ENCODE results near the gene LRRC46.

The LRRC46 gene

DNA sequence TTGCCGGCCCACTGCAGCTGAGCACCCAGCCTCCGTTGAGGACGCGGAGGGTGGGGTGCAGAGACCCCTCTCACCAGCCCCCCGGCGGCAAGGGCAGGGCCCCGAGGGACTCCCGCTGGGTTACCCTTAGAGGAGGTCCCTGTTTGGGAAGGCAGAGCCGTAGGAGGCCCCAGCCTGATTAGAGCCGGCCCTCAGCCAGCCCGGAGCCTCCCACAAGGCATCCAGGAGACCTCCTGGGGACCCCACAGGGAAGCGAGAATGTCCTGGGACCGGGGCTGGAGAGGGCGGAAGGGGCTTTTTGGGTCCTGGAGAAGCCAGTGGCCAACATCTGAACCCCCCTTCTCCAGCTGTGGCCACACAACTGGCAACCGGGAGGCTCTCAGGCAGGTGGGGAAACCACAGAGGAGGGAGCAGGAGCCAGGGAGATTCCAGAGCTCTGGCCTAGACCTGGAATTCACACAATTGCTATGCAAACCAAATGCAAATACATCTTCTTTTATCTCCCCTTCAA lies 41.2 kb downstream of the LRRC46 start:
- peaks cover 10% of the 10 kb centered on the region for H3K27me3 ChIP-seq (ENCODE audit: low read depth, low read length)
- no peaks in the 10 kb centered on the region for H3K36me3 ChIP-seq (ENCODE audit: control insufficient read depth in 1 of 2, insufficient read depth in 2 of 2, low read length in 2 of 2)
- no peak overlapping the region for H3K4me3 ChIP-seq (ENCODE audit: low read depth in 1 of 2, low read length in 2 of 2)
- H3K9me3 ChIP-seq (ENCODE audit: control insufficient read depth in 1 of 2, low read length in 2 of 2), result no peaks in the 10 kb centered on the region
- no peak overlapping the region for H3K27ac ChIP-seq (ENCODE audit: low read length)
- no peaks in the 10 kb centered on the region for H3K4me1 ChIP-seq (ENCODE audit: control insufficient read depth in 1 of 2, insufficient read depth in 2 of 2, low read length in 2 of 2)

DNA sequence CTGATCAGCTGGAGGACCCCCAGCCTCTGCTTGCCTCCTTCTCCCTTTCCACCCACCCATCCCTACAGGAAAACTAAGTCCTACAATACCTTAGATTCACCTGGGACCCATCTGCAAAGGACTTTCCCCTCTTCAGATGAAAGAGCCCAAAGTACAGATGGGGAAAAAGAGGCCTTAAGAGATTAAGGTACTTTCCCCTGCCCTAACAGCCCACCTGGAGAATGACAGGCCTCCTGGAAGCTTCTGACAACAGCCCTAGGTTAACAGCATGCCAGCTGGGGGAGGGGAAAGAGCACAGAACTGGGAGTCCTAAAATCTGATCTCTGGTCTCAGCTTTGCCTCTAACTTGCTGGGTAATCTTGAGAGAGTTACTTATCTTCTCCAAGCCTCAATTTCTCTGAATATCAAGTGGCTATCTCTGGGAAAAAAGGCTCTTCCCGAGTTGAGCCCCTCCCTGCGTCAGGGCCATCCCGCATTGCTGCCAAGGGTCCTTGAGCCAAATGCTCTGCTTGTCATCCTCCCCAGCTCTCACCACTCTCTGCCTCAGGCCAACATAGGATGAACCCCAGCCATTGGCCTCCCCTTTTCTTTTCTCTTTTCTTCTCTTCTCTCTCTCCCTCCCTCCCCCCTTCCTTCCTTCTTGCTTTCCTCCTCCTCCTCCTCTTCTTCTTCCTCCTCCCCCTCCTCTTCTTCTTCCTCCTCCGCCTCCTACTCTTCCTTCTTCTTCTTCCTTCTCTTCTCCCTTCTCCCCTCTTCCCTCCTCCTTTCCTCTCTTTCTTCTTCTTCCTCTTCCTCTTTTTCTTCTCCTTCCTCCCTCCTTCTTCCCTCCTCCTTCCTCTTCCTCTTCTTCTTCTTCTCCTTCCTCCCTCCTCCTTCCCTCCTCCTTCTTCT lies 42.0 kb downstream of the LRRC46 start:
- no peak overlapping the region for H3K27ac ChIP-seq (ENCODE audit: low read length)
- no peaks in the 10 kb centered on the region for H3K36me3 ChIP-seq (ENCODE audit: control insufficient read depth in 1 of 2, insufficient read depth in 2 of 2, low read length in 2 of 2)
- H3K27me3 ChIP-seq (ENCODE audit: low read depth, low read length), result peaks cover 17% of the 10 kb centered on the region
- H3K4me1 ChIP-seq (ENCODE audit: control insufficient read depth in 1 of 2, insufficient read depth in 2 of 2, low read length in 2 of 2), result no peaks in the 10 kb centered on the region
- H3K9me3 ChIP-seq (ENCODE audit: control insufficient read depth in 1 of 2, low read length in 2 of 2), result no peaks in the 10 kb centered on the region
- H3K4me3 ChIP-seq (ENCODE audit: low read depth in 1 of 2, low read length in 2 of 2), result no peak overlapping the region

DNA sequence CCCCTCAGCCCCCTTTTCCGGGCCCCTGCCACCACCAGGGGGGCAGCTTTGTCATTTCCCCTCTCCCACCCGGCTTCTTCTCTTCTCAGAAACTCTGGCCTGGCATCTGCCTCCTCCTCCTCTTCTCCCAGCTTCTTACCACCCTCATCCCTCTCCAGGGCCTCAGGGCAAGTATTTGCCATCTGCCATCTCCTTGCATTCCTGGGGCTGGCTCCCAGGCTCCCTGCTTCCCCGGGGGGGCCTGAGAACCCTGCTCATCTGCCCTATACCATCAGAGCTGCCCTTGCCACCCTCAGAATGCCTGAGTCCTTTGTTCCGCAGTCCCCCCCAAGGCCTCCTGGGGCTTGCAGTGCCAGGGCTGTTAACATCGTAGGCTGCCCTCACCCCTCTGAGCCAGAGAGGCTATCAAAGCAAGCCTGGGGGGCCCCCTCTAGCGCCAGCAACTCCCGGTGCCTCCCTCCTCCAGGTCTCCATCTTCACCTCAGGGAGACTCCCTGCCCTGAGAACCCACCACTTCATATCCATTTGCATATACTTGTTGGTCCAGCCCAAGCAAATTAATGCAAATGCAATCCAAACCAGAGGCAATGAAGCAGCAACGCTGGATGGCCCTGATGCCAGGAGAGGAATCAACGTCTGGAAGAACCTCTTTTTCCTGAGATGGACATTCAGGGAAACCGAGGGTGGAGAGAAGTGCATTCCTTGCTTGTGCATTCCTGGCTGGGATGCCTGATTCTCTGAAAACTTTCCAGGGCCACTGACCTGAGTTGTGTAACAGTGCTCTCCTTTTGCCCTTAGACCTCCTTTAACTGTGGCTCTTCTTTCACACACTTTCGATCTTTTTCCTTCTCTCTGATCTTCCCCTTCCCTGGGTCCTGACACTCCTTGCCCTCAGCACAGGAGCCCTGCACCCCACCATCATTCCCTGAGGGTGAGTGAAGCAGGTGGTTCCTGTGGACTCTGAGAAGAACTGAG lies 43.8 kb downstream of the LRRC46 start:
- H3K4me3 ChIP-seq (ENCODE audit: low read depth in 1 of 2, low read length in 2 of 2), result no peak overlapping the region
- H3K4me1 ChIP-seq (ENCODE audit: control insufficient read depth in 1 of 2, insufficient read depth in 2 of 2, low read length in 2 of 2), result no peaks in the 10 kb centered on the region
- no peaks in the 10 kb centered on the region for H3K36me3 ChIP-seq (ENCODE audit: control insufficient read depth in 1 of 2, insufficient read depth in 2 of 2, low read length in 2 of 2)
- H3K27ac ChIP-seq (ENCODE audit: low read length), result no peak overlapping the region
- H3K9me3 ChIP-seq (ENCODE audit: control insufficient read depth in 1 of 2, low read length in 2 of 2), result no peaks in the 10 kb centered on the region
- H3K27me3 ChIP-seq (ENCODE audit: low read depth, low read length), result peaks cover 17% of the 10 kb centered on the region

DNA sequence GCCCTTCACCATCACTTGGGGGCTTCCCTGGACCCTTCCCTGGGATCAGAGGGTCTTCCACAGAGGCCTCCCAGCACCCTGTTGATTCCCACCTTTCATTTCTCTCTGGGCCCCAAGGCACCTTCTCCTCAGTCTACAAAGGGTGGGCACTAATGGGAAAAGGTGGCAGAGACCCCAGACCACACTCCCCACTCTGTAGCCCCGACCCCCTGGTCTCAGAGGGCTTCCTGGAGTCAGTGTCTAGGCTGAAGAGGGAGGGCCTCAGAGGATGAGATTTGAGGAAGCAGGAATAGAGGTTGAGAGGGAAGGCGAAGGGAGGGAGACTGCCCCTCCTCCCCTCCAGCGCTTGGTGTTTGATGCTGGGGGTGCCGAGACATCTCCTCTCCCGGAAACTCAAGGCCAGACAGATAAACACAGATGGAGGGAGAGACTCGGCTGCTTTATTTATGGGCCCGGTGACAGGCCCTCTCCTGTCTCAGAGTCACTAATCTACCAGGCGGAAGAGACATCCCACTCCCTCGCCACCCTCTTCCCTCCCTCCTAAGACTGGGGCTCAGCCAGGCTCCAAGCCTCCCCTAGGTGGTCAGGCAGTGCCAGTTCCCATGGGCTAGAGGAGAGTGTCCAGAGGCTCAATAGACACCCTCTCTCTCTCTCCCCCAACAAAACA lies 46.0 kb downstream of the LRRC46 start:
- peaks cover 5 to 6% of the 10 kb centered on the region in 2 donors for H3K4me1 ChIP-seq (ENCODE audit: control insufficient read depth in 1 of 2, insufficient read depth in 2 of 2, low read length in 2 of 2)
- H3K4me3 ChIP-seq (ENCODE audit: low read depth in 1 of 2, low read length in 2 of 2), result no peak overlapping the region
- H3K9me3 ChIP-seq (ENCODE audit: control insufficient read depth in 1 of 2, low read length in 2 of 2), result no peaks in the 10 kb centered on the region
- no peaks in the 10 kb centered on the region for H3K36me3 ChIP-seq (ENCODE audit: control insufficient read depth in 1 of 2, insufficient read depth in 2 of 2, low read length in 2 of 2)
- no peak overlapping the region for H3K27ac ChIP-seq (ENCODE audit: low read length)
- H3K27me3 ChIP-seq (ENCODE audit: low read depth, low read length), result peaks cover 11% of the 10 kb centered on the region

DNA sequence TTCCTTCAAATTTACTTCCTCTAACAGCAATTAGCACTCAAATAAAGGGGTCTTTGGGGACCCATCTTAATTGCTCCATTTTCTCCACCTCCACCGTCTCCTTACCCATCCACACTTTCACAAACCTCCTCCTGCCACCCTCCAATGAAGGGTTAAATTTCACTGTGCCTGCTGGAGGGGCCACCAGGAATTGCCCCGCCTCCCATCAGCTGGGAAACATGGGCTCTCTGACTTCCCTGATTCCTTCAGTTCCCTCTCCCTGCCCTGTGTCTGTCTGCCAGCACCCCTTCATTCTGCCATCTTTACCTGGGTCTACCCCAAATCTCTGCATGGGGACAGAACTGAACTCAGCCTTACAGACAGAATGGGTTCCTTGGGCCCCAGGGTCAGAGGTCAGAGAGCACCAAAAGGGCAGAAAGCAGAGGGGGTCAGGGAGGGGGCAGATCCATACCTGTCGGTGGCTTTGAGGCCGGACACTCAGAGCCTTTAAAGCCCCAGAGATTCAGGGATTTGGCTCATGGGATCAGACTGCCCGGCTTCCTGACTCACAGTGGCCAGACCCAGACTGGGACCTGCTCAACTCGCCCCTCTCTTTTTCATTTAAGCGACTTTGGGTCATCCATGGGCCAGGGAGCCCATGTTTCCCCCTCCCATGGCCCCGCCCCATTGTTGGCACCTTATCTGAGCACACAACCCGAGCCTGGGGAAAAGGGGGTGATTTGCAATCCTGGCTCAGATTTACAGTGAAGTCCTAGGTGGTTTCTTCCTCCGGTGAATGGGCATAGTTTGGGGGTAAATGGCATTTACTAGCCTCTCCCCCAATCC lies 46.9 kb downstream of the LRRC46 start:
- H3K9me3 ChIP-seq (ENCODE audit: control insufficient read depth in 1 of 2, low read length in 2 of 2), result no peaks in the 10 kb centered on the region
- no peak overlapping the region for H3K27ac ChIP-seq (ENCODE audit: low read length)
- H3K27me3 ChIP-seq (ENCODE audit: low read depth, low read length), result peaks cover 6% of the 10 kb centered on the region
- H3K36me3 ChIP-seq (ENCODE audit: control insufficient read depth in 1 of 2, insufficient read depth in 2 of 2, low read length in 2 of 2), result no peaks in the 10 kb centered on the region
- no peak overlapping the region for H3K4me3 ChIP-seq (ENCODE audit: low read depth in 1 of 2, low read length in 2 of 2)
- peaks cover 5 to 6% of the 10 kb centered on the region in 2 donors for H3K4me1 ChIP-seq (ENCODE audit: control insufficient read depth in 1 of 2, insufficient read depth in 2 of 2, low read length in 2 of 2)

DNA sequence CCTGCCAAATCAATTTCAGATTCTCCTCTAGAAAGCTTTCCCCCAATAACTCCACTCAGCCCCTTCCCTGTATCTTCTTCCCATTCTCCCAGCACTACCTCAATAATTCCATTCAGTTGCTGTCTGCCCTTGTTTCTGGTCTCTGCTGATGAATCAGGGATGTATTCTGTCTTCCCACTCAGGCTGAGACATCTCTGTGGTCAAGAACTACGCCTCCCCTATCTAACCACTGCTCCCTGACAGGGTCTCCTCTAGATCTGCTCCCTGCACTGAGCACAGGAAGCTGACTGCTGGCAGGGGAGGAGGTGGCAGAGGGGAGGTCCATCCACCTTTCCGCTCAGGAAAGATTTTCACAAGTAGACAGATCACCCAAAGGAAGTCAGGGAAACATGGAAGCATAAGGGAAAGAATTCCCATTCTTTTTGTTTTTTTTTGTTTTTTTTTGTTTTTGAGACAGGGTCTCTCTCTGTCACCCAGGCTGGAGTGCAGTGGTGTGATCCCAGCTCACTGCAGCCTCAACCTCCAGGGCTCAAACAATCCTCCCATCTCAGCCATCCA lies 47.6 kb downstream of the LRRC46 start:
- Histone ChIP-seq H3K9me3 (ENCODE audit: control insufficient read depth in 1 of 2, low read length in 2 of 2) (no peaks in the 10 kb centered on the region), H3K4me1 (ENCODE audit: control insufficient read depth in 1 of 2, insufficient read depth in 2 of 2, low read length in 2 of 2) (peaks cover 5 to 6% of the 10 kb centered on the region in 2 donors), H3K27ac (ENCODE audit: low read length) (no peak overlapping the region), H3K4me3 (ENCODE audit: low read depth in 1 of 2, low read length in 2 of 2) (no peak overlapping the region), H3K36me3 (ENCODE audit: control insufficient read depth in 1 of 2, insufficient read depth in 2 of 2, low read length in 2 of 2) (no peaks in the 10 kb centered on the region), H3K27me3 (ENCODE audit: low read depth, low read length) (peaks cover 6% of the 10 kb centered on the region)

DNA sequence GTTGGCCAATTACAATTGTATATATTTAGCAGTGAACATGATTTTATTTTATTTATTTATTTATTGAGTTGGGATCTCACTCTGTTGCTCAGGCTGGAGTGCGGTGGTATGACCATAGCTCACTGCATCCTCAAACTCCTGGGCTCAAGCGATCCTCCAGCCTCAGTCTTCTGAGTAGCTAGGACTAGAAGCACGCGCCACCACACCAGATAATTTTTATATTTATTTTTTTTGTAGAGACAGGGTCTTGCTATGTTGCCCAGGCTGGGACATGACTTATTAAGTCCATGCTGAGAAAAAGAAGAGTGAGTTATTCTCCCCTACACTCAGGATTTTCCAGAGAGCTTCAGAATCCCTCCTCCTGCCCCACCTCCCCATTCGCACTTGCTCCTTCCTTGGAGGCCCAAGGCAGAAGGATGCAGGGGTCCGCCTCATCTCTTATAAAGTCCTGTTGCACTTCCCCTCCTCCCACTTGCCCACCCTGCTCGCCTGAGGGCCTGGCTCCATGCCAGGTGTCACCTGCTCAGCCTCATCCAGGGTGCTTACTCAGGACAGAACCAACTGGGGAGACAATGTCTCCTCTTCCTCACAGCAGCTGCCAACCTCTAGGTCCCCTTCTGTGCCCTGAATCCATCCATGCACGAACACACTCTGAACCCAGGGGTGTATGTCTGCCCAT lies 48.4 kb downstream of the LRRC46 start:
- no peaks in the 10 kb centered on the region for H3K9me3 ChIP-seq (ENCODE audit: control insufficient read depth in 1 of 2, low read length in 2 of 2)
- H3K27me3 ChIP-seq (ENCODE audit: low read depth, low read length), result peaks cover 6% of the 10 kb centered on the region
- H3K27ac ChIP-seq (ENCODE audit: low read length), result no peak overlapping the region
- H3K36me3 ChIP-seq (ENCODE audit: control insufficient read depth in 1 of 2, insufficient read depth in 2 of 2, low read length in 2 of 2), result no peaks in the 10 kb centered on the region
- H3K4me3 ChIP-seq (ENCODE audit: low read depth in 1 of 2, low read length in 2 of 2), result no peak overlapping the region
- H3K4me1 ChIP-seq (ENCODE audit: control insufficient read depth in 1 of 2, insufficient read depth in 2 of 2, low read length in 2 of 2), result peaks cover 5 to 6% of the 10 kb centered on the region in 2 donors

DNA sequence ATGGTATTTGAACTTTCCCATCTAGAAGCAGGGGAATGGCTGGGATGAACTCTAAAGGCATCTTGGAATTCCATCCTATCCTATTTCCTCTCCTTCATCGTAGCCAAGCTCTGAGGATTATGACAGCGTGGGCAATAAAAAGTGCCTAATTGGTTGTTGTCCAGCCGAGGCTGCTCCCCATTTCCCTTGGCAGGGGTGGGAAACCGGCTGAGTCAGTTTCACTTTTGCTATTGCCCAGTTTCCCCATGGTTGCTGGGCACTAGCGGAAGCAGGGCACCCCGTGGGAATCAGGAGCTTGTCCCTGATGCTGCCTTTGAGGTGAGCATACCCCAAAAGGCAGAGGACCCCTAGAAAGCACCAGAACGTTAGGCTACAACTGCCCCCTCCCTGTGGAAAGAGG lies 50.8 kb downstream of the LRRC46 start:
- peaks cover 6% of the 10 kb centered on the region for H3K27me3 ChIP-seq (ENCODE audit: low read depth, low read length)
- no peaks in the 10 kb centered on the region for H3K9me3 ChIP-seq (ENCODE audit: control insufficient read depth in 1 of 2, low read length in 2 of 2)
- peak overlapping the region; percentile 23 for H3K27ac ChIP-seq (ENCODE audit: low read length)
- H3K4me3 ChIP-seq (ENCODE audit: low read depth in 1 of 2, low read length in 2 of 2), result peak overlapping the region in 1 of 2 donors; percentile 37
- no peaks in the 10 kb centered on the region for H3K36me3 ChIP-seq (ENCODE audit: control insufficient read depth in 1 of 2, insufficient read depth in 2 of 2, low read length in 2 of 2)
- peaks cover 5 to 6% of the 10 kb centered on the region in 2 donors for H3K4me1 ChIP-seq (ENCODE audit: control insufficient read depth in 1 of 2, insufficient read depth in 2 of 2, low read length in 2 of 2)

DNA sequence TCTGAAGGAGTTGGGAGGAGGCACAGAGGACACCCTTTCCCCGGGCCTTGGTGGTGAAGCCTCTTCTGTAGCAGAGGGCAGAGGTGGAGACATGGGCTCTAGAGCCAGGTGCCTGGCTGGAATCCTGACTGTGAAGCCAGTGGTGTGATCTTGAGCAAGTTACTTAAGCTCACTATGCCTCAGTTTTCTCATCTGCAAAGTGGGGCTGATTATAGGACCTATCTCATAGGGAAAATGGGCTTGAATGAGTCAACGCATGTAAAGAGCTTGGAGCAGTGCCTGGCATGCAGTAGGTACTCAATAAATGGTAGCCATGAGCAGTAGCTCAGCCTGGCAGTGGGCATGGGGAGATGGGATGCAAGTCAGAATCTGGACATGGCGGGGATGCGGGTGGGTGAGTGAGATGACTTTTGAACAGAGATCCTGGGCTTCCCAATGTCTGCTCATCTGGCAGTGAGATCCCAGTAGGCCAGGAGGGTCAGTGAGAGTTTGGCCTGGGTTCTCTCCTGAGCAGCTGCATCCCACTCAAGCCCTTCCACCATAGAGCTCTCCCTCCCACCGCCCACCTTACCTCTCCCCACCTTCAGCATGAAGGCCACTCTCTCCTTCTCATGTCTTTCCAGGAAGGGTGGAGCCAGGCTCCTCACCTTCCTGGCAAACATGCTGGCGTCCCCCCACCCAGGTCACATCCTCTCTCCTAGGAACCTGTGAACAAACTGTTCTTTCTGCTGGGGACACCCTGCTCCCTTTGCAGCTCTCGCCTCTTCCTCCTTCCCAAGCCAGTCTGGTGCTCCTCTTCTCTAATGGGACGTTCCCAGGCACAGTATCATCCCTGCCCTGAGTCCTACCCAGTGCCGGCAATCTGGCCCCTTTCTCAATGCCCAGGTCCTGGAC lies 51.5 kb downstream of the LRRC46 start:
- Histone ChIP-seq H3K4me1 (ENCODE audit: control insufficient read depth in 1 of 2, insufficient read depth in 2 of 2, low read length in 2 of 2) (peaks cover 5 to 6% of the 10 kb centered on the region in 2 donors), H3K36me3 (ENCODE audit: control insufficient read depth in 1 of 2, insufficient read depth in 2 of 2, low read length in 2 of 2) (no peaks in the 10 kb centered on the region), H3K4me3 (ENCODE audit: low read depth in 1 of 2, low read length in 2 of 2) (peak overlapping the region in 1 of 2 donors; percentile 37), H3K27me3 (ENCODE audit: low read depth, low read length) (peaks cover 5% of the 10 kb centered on the region), H3K9me3 (ENCODE audit: control insufficient read depth in 1 of 2, low read length in 2 of 2) (no peaks in the 10 kb centered on the region), H3K27ac (ENCODE audit: low read length) (peak overlapping the region; percentile 23)

Measured in muscle layer of duodenum (tissue), 2 donors.